ENCODE results near the gene RPS2. TPM values are rescaled to one million over a fixed set of nuclear protein-coding genes. Genes with fewer than 3 reads are reported as not detected.

The RPS2 gene
- total RNA-seq, 1 donor from 2014 or later, result 3,117 TPM

- H3K4me1 ChIP-seq, result peaks cover 46% of the 10 kb centered on the region
- intact Hi-C loops (cut with DNase I), result no loop called here
Measured at GRCh38 chr16:1968146-1968953, 3.7 kb upstream of the RPS2 start.

GRCh38 chr16:1966460-1966859 is 1.8 kb upstream of the RPS2 start, which contains the start of gene RNF151:
Gene RNF151 (plus strand): TSS chr16:1966856. CDS start chr16:1966882, 26 bp downstream.
- Histone ChIP-seq H3K36me3 (peaks cover 0 to 22% of the 10 kb centered on the region in 2 donors), H3K27ac (peak within 1 kb of the TSS; percentile 91), H3K4me1 (peaks cover 41% of the 10 kb centered on the region), H3K27me3 (no peaks in the 10 kb centered on the region), H3K9me3 (no peaks in the 10 kb centered on the region), H3K4me3 (peak within 1 kb of the TSS; percentile 88 to 98)
- no peak for DNase-seq (ENCODE audit: extremely low spot score in 2 of 2)
- no peak for TF ChIP-seq POLR2AphosphoS5 (IDR thresholded peaks at IDR 0.05; ENCODE audit: insufficient read depth in 1 of 2, low read depth in 1 of 2)
- TF ChIP-seq POLR2A (IDR thresholded peaks at IDR 0.05), result no peak
- TF ChIP-seq, protein P1, sequence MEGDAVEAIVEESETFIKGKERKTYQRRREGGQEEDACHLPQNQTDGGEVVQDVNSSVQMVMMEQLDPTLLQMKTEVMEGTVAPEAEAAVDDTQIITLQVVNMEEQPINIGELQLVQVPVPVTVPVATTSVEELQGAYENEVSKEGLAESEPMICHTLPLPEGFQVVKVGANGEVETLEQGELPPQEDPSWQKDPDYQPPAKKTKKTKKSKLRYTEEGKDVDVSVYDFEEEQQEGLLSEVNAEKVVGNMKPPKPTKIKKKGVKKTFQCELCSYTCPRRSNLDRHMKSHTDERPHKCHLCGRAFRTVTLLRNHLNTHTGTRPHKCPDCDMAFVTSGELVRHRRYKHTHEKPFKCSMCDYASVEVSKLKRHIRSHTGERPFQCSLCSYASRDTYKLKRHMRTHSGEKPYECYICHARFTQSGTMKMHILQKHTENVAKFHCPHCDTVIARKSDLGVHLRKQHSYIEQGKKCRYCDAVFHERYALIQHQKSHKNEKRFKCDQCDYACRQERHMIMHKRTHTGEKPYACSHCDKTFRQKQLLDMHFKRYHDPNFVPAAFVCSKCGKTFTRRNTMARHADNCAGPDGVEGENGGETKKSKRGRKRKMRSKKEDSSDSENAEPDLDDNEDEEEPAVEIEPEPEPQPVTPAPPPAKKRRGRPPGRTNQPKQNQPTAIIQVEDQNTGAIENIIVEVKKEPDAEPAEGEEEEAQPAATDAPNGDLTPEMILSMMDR (IDR thresholded peaks at IDR 0.05), result no peak
- intact Hi-C loops (cut with DNase I), result no loop called here

More at GRCh38 chr16:1968146-1968953, 3.7 kb upstream of the RPS2 start:
- Histone ChIP-seq H3K4me3 (no peak overlapping the region), H3K27me3 (no peaks in the 10 kb centered on the region), H3K9me3 (no peaks in the 10 kb centered on the region), H3K36me3 (peaks cover 0 to 4% of the 10 kb centered on the region in 2 donors), H3K27ac (no peak overlapping the region)
- no peak for DNase-seq (ENCODE audit: extremely low spot score in 2 of 2)
- TF ChIP-seq, protein P1 (IDR thresholded peaks at IDR 0.05), result no peak
- TF ChIP-seq POLR2A (IDR thresholded peaks at IDR 0.05) (no peak), POLR2AphosphoS5 (IDR thresholded peaks at IDR 0.05; ENCODE audit: insufficient read depth in 1 of 2, low read depth in 1 of 2) (no peak)

DNA sequence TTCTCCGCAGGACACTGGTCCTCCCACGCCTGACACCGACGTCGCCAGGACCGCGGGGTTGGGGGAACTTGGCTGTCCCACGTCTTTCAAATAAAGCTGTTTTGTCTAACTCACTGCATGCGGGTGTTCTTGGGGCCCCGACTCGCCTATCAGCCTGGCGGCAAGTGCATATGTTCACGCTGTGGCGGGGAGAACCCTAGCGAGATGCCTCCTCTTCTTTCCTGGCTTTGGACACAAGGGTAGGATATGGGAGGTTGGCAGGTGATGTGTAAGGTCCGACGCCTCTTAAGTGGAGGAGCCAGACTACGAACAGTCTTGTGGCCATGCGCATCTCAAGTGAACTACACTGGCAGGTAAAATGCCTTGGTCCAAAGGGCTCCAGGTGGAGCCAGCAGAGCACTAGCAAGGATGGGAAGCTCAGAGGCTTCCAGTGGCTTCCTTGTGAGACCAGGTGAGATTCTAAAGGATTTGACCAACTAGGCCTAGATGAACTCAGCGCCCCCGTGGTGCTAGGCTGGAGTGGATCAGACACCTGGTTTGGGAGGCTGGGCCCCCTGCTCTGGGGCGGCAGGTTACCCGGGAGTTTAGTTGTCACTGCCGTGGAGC is 873 bp upstream of the RPS2 start:
- DNase-seq (ENCODE audit: extremely low spot score in 2 of 2), result no peak
- peak overlapping the region; percentile 88 to 98 for H3K4me3 ChIP-seq
- H3K9me3 ChIP-seq, result no peaks in the 10 kb centered on the region
- TF ChIP-seq, protein P1 (IDR thresholded peaks at IDR 0.05), result no peak
- TF ChIP-seq POLR2AphosphoS5 (IDR thresholded peaks at IDR 0.05; ENCODE audit: insufficient read depth in 1 of 2, low read depth in 1 of 2) (no peak), POLR2A (IDR thresholded peaks at IDR 0.05) (no peak)
- peaks cover 42% of the 10 kb centered on the region for H3K4me1 ChIP-seq
- intact Hi-C loops (cut with DNase I), result no loop called here
- H3K36me3 ChIP-seq, result peaks cover 0 to 31% of the 10 kb centered on the region in 2 donors
- no peaks in the 10 kb centered on the region for H3K27me3 ChIP-seq
- peak overlapping the region; percentile 91 for H3K27ac ChIP-seq

GRCh38 chr16:1963806-1964505 is 670 bp downstream of the RPS2 start:
- intact Hi-C loops (cut with DNase I), result no loop called here
- peaks cover 52% of the 10 kb centered on the region for H3K4me1 ChIP-seq
- H3K4me3 ChIP-seq, result peak overlapping the region; percentile 88 to 98
- no peak for DNase-seq (ENCODE audit: extremely low spot score in 2 of 2)
- H3K27ac ChIP-seq, result peak overlapping the region; percentile 91
- H3K27me3 ChIP-seq, result no peaks in the 10 kb centered on the region
- TF ChIP-seq, protein P1 (IDR thresholded peaks at IDR 0.05), result no peak
- TF ChIP-seq POLR2AphosphoS5 (IDR thresholded peaks at IDR 0.05; ENCODE audit: insufficient read depth in 1 of 2, low read depth in 1 of 2) (no peak), POLR2A (IDR thresholded peaks at IDR 0.05) (no peak)
- peaks cover 0 to 31% of the 10 kb centered on the region in 2 donors for H3K36me3 ChIP-seq
- H3K9me3 ChIP-seq, result no peaks in the 10 kb centered on the region
